Fibroblast of lung (primary cell): Measurements from ENCODE around the gene MCAT.

Source experiments
- EZH2 ChIP-seq: IDR thresholded peaks from 2 replicates; pipeline ENCODE4 v1.5.1; 2012; ENCODE audit warnings: low read length, control low read depth, mild to moderate bottlenecking; ENCODE audit errors: missing control alignments
- TF ChIP-seq, protein P1 (sequence below), 2 donors: IDR thresholded peaks in 1 of 2; conservative IDR thresholded peaks in 1 of 2; 1 replicate in 1 of 2; 2 replicates in 1 of 2; pipeline ENCODE4 v1.5.1; 2011 to 2012; ENCODE audit warnings: low read length in 2 of 2, control low read depth in 1 of 2, inconsistent platforms in 1 of 2, low read depth in 1 of 2, mild to moderate bottlenecking in 1 of 2

- TF ChIP-seq, protein P1, sequence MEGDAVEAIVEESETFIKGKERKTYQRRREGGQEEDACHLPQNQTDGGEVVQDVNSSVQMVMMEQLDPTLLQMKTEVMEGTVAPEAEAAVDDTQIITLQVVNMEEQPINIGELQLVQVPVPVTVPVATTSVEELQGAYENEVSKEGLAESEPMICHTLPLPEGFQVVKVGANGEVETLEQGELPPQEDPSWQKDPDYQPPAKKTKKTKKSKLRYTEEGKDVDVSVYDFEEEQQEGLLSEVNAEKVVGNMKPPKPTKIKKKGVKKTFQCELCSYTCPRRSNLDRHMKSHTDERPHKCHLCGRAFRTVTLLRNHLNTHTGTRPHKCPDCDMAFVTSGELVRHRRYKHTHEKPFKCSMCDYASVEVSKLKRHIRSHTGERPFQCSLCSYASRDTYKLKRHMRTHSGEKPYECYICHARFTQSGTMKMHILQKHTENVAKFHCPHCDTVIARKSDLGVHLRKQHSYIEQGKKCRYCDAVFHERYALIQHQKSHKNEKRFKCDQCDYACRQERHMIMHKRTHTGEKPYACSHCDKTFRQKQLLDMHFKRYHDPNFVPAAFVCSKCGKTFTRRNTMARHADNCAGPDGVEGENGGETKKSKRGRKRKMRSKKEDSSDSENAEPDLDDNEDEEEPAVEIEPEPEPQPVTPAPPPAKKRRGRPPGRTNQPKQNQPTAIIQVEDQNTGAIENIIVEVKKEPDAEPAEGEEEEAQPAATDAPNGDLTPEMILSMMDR (conservative IDR thresholded peaks at IDR 0.05 in 1 of 2, IDR thresholded peaks at IDR 0.05 in 1 of 2; ENCODE audit: low read depth in 1 of 2, low read length in 2 of 2), result no peak
- no peak for TF ChIP-seq EZH2
Observed at GRCh38 chr22:43179911-43180195, 36.7 kb upstream of the MCAT start.
